Hindlimb muscle (tissue), 1 donor: ENCODE data around the gene FGGY. TPM values are rescaled to one million over a fixed set of nuclear protein-coding genes. Genes with fewer than 3 reads are reported as not detected.
"Not testable (repeated sequence)": the region's sequence is repeated elsewhere in the genome, so short reads cannot be mapped to it uniquely, and the experiment has no call there.

Experiments
- DNase-seq: peaks from one replicate; pipeline ENCODE4 v3.0.0-alpha.2; 2013
- polyA plus RNA-seq: library from polyadenylated mRNA; unstranded; fragments of 120-200 nt; gene quantifications from one replicate; pipeline ENCODE4 v1.2.1, GENCODE V29; 2013; ENCODE audit not compliant: insufficient read length

FGGY gene
- polyA plus RNA-seq, 1 donor: 17.2 TPM

DNA sequence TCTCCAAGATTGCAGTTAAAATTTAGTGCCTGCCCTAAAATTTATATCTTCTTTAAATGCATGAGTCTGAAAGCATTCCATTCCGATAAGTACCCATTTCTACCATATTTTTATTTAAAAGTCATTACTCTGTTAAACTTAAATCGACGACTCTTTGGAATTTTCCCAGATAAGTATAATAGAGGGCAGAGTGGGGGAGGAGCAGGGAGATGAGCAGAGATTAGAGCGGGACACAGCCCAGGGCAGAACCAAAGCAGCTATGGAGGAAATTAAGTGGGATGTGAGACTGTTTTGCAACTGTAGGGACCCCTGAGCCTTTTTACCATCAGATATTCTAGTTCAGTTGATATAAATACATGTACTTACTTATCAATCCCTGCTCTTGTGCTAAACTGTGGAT lies 257.9 kb downstream of the FGGY start:
- no peak for DNase-seq

DNA sequence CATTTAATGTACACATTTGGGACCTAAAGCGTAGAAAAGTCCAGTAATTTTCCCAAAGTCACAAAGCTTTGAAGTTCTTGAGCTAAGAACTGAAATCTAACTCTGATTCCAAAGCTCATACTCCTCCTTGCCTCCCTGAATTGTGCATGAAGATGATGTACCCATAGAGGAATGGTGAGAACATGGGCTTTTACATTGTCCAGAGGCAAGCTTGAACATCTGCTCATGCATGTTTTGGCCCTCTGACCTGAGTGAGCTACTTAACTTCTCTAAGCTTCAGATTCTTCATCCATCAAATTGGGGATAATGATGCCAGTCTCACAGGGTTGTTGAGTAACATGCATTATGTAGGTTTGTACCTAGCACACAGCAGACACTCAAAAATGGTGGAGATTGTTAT lies 259.5 kb downstream of the FGGY start:
- no peak for DNase-seq

DNA sequence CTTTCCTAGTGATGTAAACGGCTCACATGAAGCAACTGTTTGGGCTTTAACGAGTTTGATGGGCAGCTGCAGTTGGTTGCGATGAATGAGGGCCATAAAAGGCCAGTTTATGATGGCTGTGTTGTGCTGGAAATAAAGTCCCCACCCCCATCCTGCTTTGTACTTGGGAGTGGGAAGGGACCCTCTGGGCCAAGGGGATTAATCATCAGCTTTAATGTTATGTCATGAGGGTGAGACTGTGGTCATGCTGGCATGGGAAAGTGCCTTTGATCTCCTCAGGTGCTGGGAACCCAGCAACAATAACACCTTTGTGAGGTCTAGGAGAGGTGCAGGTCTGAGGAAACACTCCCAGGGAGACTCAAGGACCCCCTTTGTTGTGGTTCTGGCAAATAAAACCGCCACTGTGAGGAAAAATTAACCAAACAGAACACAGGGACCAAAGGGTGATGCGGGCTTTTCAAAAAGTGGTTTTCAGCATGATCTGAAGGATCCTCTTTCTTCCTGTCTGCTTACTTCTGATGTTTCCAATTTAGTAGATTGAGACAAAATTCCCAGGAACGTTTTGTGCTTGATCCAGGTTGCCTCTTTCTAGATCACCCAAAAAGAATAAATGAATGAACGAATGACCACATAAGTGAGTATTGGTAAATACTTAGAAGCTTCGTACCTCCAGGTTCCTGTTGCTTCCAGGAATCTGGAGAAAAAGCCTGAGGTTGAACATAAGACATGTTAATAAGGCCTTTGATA lies 260.1 kb downstream of the FGGY start:
- no peak for DNase-seq

DNA sequence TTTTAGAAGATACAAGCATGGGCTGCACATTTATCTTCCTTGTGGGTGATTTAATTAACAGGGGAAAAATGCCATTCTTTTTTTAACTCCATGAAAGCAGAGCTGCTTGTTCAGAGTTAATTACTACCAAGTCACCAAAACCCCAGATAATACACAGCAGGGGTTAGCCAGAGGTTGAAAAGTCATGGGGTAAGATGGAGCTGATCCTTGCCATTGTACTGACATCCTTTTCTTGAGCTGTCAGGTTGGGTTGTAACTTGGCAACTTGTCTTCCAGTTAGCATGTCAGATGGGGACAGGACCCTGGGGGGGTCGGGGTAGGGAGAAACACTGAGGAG lies 260.6 kb downstream of the FGGY start:
- no peak for DNase-seq

DNA sequence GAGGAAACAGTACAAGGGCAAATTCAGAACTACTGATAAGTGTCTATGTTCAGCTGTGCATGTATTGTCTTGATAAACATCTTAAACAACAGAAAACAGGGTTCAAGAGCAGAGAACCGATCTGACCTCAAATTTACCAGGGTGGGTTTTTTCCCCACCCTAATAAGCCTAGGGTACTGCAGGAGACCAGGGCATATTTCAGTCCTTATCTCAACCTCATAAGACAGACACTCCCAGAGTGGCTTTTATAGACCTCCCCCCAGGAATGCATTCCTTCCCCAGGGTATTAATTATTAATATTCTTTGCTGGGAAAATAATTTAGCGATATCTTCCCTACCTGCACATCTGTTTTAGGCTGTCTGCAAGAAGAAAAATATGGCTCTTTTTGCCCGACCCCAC lies 261.7 kb downstream of the FGGY start:
- not testable (repeated sequence) for DNase-seq

DNA sequence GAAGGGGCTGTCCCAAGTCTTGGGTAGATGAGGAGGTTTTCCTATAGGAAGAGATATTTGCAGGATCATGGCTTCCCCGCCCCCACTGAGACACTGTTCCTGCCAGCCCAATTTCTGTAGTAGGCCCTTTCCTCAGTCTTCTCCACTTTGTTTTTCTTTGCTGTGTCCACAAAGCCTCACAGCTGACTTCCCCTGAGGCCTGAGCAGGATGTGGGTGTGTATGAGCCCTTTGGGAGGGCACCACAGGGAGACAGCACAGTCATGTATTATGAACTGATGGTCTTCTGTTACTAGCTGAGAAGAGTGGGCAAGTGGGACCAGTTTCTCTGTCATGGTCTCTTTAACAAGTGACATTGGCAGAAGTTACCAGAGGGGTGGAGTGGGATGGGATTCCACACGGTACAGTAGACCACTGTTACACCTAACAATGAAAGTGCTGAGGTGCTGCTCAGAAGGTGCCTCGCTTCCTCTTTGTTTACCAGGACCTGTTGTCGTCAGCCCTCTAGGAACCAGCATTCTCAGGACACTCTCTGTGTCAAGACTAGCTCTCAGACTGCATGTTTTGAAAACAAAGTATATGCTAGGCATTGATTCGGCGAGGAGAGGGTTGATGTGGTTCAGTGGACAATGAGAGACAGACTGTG lies 264.0 kb downstream of the FGGY start:
- DNase-seq: no peak

DNA sequence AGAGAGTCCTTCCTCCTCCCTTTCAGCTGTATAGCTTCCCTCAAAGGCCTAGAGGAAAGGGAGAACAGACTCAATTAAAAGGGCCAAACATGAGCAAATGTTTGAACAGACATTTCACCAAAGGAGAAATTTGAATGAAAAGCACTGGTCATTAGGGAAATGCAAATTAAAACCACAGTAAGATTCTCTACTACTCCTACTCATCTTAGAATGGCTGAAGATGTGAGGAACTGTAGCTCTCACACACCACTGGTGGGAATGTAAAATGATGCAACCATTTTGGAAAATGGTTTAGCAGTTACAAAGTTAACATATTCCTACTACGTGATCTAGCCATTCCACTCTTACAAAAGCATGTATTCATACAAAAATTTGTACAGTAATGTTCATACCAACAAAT lies 264.9 kb downstream of the FGGY start:
- DNase-seq: no peak

DNA sequence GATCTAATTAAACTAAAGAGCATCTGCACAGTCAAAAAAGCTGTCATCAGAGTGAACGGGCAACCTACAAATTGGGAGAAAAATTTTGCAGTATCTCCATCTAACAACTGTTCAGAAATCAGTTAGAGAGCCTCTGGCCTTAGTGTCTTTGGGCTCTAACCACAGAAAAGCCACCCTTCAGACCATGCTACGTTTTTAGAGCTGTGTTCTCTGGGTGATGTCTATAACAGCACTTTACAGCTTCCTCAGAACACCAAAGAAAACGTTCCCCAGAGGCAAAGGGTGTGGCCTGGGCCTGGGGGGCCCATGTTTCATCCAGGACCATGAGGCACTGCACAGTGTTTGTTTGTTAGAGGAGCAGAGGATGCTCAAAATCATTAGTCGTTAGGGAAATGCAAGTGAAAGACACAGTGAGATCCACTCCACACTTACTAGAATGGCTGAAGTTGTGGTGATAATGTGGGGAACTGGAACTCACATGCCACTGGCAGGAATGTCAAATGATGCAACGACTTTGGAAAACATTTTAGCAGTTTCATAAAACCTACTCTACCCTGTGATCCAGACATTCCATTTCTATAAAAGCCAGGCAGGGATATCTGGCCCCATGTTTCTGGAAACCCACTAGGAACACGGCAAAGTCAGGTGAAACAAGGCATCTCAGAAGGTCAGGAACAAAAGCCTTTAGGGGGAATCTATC lies 267.4 kb downstream of the FGGY start:
- DNase-seq: no peak

DNA sequence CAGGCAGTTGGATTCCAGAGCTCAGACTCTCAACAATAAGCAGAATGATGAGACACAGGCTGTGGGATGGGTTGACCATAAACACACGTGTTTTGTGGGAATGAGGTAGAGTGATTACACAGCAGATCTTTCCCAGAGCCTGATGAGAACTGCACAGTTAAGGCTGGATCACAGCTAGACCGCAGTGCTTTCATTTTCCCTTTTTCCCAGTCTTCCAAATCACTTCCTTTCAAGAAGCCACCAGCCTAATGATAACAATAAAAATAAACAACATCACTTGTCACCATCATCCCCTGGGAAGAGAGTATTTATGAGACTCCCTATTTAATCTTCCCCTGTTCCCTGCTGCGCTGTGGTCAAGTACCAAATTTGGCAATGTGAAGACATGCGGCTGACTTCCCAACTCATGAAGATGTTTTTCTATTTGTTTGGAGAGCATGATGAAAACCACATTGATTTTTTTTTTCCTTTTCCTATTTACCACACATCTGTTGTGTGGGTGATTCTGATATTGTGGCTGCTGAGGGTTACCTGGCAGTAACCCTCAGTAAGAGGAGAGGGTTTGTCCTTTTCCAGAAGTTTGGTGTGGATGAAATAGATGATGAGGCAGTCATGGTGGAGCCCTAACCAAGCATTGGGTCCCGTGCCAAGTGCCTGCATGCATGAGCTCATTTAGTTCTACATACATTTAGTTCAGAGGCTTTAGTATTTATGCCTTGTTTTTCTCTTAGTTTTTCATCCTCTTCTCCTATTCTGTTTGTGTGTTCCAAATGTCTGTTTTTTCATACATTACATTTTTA lies 268.9 kb downstream of the FGGY start:
- DNase-seq: no peak

DNA sequence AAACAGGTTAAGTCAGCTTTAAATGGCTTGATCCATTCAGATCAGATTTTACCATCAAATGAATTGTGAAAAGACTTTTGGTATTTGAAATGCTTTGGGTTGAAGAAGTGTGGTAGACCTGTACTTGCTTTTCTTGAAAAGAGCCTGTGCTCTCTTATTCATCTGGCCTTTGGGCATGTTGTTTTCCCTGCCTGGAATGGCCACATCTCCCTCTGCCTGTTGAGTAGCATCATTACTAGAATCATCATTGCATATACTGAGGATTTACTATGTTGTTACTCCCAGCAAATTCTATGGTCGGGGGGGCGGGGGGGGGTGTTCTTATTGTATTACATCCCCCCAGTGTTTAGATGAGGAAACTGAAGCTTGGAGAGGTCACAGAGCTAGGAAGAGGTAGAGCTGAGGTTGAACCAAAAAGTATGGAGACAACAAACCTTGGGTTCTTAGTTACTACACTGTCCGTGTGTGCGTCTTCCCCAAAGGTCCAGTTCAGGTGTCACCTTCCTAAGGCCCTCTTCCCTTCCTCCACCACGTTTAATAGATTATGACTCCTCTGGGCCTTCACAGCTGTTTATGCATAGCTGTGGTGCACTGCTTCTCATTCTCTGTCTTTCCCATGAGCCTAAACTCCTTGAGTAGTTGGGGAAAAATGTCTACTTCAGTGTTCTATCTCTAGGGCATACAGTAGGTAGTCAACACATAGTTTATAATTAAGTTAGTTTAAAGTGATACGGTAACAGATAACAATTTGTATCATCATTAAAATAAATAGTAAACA lies 271.5 kb downstream of the FGGY start:
- DNase-seq: no peak

DNA sequence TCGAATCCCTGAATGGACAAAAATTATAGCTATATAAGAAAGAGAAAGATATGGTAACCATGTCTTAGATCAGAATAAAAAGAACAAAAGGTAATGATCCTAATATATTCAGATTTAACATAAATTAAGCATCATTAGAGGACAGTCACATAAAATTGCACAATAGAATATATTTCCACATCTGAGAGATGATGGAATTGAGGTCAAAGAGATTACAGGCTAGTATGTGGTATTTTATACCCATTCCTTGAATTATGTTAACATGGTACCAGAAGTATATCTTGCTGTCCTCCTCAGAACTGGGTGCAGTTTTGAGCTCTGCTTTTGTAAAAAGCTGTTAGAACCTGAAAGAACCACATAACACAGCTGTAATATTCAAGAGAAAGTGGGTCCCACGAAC lies 272.3 kb downstream of the FGGY start:
- no peak for DNase-seq

DNA sequence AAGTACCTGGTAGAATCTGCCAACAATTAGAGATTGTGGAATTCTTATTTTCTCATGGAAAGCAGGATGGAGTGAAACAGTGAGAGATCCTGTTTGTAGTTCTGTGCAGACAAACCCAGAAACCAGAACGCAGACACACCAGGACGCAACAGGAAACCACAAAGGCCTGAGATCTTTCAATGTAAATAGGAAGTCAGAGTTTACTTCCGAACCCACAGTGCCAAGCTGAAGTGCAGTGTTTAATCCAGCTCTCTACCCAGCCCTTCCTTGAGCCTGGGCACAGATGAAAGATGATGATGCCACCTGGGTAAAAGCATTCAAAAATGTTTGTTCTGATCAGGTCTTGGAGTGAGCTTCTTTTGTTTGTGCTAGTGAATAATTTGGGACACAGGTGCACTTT lies 273.6 kb downstream of the FGGY start:
- DNase-seq: no peak

DNA sequence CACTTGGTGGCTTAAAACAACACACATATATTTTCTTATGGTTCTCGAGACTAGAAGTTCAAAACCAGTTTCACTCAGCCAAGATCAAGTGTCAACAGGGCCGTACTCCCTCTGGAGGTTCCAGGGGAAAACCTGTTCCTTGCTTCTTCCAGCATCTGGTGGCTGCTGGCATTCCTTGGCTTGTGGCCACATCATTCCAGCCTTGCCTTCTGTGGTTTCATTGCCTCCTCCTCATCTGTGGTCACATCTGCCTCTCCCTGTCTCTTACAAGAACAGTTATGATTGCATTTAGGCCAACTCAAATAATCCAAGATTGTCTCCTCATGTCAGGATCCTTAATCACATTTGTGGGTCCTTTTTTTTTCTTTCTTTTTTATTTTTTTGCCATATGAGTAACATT lies 277.2 kb downstream of the FGGY start:
- DNase-seq: no peak

DNA sequence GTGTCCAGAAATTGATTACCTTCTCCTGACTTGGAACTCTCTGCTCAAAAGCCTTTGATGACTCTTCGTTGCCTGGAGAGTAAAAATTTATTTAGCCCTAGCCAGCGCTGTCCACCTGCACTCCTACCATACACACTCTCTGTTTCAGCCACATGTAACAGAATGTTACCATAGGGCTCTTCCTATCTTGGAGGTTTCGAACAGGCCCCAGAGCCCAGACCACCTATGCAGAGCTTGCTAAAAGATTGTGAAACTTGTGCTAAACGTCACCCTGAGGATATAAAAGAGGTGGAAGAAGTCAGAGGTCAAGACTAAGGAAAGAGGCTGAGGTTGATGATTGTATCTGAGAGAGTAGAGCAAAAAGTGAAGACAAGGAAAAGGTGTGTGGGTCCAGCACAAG lies 280.9 kb downstream of the FGGY start:
- no peak for DNase-seq

DNA sequence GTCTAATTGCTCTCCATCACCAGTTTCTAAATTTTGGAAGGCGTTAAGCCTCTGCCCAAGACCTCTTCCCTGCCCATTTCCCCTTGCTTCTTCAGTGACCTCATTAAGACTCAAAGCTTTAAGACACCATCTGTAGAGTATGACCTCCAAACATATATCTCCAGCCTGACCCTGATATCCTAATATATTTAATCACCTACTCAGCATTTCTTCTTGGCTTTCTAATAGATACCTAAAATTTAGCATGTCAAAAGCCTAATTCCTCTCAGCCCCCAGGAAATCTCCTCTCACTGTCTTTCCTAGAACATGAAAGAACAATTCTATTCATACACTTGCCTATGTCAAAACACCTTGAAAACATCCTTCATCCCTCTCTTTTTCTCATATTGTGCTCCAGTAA lies 282.3 kb downstream of the FGGY start:
- DNase-seq: no peak

DNA sequence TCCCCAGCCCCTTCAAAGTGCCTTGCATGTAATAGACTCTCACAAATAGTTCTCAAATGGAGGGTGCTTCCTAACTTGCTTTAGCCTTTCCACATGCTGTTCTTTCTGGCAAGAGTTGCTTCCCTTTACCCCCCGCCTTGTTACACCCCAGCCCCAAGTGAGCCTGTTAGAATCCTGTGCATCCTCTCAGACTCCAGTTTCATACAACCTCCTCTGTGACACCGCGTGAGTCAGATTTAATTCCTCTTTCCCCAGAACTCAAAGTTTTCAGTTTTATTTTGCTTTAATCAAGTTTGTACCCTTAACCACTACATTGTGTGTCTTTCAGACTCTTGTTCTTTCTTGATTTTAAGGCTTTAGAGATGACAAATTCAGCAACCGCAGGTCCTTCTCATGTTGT lies 283.4 kb downstream of the FGGY start:
- DNase-seq: no peak

DNA sequence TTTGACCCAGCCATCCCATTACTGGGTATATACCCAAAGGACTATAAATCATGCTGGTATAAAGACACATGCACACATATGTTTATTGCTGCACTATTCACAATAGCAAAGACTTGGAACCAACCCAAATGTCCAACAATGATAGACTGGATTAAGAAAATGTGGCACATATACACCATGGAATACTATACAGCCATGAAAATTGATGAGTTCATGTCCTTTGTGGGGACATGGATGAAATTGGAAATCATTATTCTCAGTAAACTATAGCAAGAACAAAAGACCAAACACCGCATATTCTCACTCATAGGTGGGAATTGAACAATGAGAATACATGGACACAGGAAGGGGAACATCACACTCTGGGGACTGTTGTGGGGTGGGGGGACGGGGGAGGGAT lies 295.5 kb downstream of the FGGY start:
- DNase-seq: not testable (repeated sequence)

DNA sequence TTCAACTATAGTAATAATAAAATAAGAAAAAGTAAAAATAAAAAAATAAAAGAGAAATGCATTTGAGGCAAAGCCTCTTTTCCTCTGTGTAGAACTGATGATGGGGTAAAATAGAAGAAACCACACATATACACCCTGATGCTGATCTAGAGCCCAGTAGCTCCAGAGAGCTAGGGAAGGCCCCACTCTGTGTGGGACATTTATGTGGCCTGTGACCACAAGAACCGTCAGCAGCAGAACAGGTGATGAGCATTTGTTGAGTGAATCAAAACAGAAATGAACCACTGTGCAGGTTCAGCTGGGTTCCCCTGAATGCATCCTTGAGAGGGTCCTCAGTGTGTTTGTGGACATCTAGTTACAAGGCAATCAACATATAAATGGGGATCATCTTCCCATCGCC lies 296.0 kb downstream of the FGGY start:
- no peak for DNase-seq

DNA sequence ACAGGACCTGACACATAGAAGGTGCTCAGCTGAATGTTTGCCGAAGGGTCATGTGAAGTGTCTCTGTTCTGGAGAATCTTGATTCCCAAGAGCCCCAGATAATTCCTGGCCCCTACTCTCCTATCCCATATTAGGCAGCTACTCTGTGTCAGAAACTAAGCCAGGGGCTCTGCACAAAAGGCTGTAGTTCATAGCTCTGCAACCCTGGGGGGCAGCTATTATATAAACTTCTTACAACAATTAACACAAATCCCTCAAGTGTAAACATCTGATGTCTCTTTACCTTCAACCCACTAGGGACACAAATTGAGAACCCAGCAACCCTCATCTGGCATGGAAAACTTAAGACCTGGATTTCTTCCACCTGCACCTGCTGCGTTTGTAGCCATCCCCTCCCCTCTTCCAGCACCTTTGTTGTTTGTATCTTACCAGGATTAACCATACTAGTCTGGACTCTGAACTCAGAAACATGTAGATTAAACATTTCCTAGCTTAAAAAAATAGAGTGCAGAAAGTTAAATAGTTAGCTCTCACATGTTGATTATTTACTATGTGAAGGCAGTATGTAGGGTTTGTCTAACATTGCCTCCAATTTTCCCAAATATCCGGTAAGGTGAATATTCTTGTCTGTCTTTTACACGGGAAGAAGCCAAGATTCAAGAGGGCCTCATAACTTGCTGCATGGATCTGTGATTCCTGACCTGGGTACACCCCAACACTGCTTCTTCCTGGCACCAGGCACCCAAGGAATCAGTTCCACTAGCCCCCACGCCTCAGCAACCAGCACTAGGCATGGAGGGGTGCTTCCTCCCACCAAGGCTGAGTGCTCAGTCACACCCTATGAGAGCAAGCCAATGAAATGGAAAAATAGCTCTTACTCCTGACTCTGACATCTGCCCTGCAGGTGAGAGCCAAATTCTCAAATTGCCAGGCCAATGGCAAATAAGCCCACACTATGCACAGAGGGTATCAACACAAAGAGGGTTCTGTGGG lies 297.2 kb downstream of the FGGY start:
- DNase-seq: no peak

DNA sequence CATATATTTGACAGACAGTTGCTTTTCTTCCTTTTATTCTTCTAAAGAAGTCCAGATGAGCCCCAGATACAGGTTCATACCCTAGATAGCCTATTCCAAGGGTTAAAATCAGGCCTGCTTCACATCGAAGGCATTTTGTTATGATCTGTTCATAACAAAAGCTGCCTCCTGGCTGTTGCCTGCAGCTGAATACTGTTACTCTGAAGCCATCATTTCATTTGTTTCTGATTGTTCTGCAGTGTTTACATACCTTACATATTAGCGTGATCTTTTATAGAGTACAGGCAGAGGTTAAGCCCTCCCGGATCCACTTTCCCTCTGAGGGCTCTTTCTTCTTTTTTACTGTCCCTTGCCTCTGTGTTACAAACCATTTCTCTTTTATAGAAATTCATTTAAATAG lies 298.9 kb downstream of the FGGY start:
- no peak for DNase-seq

DNA sequence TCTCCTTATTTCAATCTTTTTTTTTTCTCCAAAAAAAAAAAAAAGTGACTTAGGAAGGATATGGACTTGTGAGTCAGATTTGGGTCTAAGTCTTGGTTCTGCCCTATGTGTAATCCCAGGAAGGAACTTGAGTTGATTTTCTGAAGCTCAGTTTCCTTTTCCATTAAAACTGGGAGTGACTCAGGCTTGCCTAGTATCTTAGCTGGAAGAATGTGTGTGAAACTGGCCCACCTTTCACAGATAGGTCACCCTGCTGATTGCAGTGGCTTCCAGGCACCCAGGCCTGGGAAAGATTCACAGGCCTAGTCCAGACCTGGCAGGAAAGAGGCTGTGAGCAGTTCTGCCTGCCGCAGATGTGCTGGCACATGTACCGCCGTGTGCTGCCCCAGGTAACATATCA lies 299.5 kb downstream of the FGGY start:
- DNase-seq: no peak
